ENCODE results near the gene SPAG6.

The SPAG6 gene

GRCh38 chr10:22429981-22430421 lies 84.7 kb downstream of the SPAG6 start:
- no peak for ATAC-seq
- no peak for TF ChIP-seq ZC3H10 (CRISPR knock-in tag; IDR thresholded peaks at IDR 0.05)
- TF ChIP-seq ESRRG (CRISPR knock-in tag; IDR thresholded peaks at IDR 0.05), result no peak
- no peak for TF ChIP-seq ZFP30 (CRISPR knock-in tag; IDR thresholded peaks at IDR 0.05)

DNA sequence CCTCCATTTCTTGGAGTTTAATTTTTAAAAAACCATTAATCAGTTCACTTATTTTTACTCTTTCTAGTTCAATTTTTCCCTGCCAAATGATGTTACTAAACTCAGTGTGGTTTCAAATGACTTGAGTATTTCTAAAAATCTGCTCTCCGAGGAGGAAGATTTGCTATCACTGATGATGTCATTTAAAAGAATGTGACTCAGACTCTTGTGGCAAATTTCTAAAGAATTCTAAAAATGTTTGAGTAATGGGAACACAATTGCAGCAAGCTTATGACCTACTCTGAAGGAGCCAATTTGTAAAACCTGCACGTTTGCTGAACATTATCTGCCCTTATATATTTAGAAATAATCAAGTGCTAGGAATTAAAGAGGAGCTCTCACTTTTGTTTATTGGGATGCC lies 88.6 kb downstream of the SPAG6 start:
- TF ChIP-seq ZNF565 (CRISPR knock-in tag; conservative IDR thresholded peaks at IDR 0.05; ENCODE audit: low read depth) (no peak), PATZ1 (CRISPR knock-in tag; IDR thresholded peaks at IDR 0.05; ENCODE audit: borderline replicate concordance) (peak; percentile 42; the same call in 1 of the 2 replicates), ZFP3 (CRISPR knock-in tag; IDR thresholded peaks at IDR 0.05) (no peak), BACH2 (CRISPR knock-in tag; IDR thresholded peaks at IDR 0.05; ENCODE audit: borderline replicate concordance) (no peak), ZNF8 (CRISPR knock-in tag; IDR thresholded peaks at IDR 0.05) (no peak), TCF4 (CRISPR knock-in tag; IDR thresholded peaks at IDR 0.05; ENCODE audit: borderline replicate concordance) (no peak), ISL1 (CRISPR knock-in tag; IDR thresholded peaks at IDR 0.05) (peak; percentile 67), TOX (CRISPR knock-in tag; IDR thresholded peaks at IDR 0.05; ENCODE audit: borderline replicate concordance) (peak; percentile 42; the same call in 1 of the 2 replicates), OSR1 (CRISPR knock-in tag; IDR thresholded peaks at IDR 0.05) (no peak)
- TF ChIP-seq, protein P1, sequence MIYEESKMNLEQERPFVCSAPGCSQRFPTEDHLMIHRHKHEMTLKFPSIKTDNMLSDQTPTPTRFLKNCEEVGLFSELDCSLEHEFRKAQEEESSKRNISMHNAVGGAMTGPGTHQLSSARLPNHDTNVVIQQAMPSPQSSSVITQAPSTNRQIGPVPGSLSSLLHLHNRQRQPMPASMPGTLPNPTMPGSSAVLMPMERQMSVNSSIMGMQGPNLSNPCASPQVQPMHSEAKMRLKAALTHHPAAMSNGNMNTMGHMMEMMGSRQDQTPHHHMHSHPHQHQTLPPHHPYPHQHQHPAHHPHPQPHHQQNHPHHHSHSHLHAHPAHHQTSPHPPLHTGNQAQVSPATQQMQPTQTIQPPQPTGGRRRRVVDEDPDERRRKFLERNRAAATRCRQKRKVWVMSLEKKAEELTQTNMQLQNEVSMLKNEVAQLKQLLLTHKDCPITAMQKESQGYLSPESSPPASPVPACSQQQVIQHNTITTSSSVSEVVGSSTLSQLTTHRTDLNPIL (CRISPR knock-in tag; IDR thresholded peaks at IDR 0.05; ENCODE audit: low read depth), result peak; percentile 91
- ATAC-seq, result peak; percentile 81

GRCh38 chr10:22434521-22434920 lies 89.2 kb downstream of the SPAG6 start:
- no peak for ATAC-seq

DNA sequence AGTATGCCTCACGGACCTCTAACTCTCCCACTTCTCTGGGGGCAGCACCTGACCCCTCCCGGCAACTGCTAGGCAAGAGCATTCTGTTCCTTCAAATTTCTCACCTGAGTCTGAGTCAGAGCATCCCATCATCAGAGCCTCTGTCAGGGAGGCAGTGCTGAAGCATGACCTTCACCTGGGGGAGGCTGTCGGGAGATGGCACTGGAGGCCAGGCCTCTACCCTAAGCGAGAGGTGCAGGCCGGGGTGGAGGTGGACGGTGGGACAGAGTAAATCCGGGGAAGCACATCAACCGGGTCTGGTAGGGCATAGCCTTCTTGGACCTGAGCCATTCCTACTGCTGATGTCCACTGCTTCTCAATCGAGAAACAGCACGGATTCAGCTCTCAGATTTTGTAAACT lies 90.4 kb downstream of the SPAG6 start:
- TF ChIP-seq SNAI2 (CRISPR knock-in tag; IDR thresholded peaks at IDR 0.05) (no peak), ISL1 (CRISPR knock-in tag; IDR thresholded peaks at IDR 0.05) (no peak), POU6F1 (CRISPR knock-in tag; IDR thresholded peaks at IDR 0.05; ENCODE audit: borderline replicate concordance, low read depth) (no peak), ZFP3 (CRISPR knock-in tag; IDR thresholded peaks at IDR 0.05) (no peak), ZNF8 (CRISPR knock-in tag; IDR thresholded peaks at IDR 0.05) (no peak), ZNF70 (CRISPR knock-in tag; IDR thresholded peaks at IDR 0.05) (no peak)
- ATAC-seq, result no peak

More at GRCh38 chr10:22434521-22434920, 89.2 kb downstream of the SPAG6 start:
- TF ChIP-seq, protein P1 (CRISPR knock-in tag; IDR thresholded peaks at IDR 0.05; ENCODE audit: low read depth), result no peak
- TF ChIP-seq ZFP3 (CRISPR knock-in tag; IDR thresholded peaks at IDR 0.05), result no peak
- TF ChIP-seq POU6F1 (CRISPR knock-in tag; IDR thresholded peaks at IDR 0.05; ENCODE audit: borderline replicate concordance, low read depth), result no peak

GRCh38 chr10:22436526-22436892 lies 91.2 kb downstream of the SPAG6 start:
- no peak for ATAC-seq
- TF ChIP-seq OSR1 (CRISPR knock-in tag; IDR thresholded peaks at IDR 0.05) (no peak), TCF4 (CRISPR knock-in tag; IDR thresholded peaks at IDR 0.05; ENCODE audit: borderline replicate concordance) (no peak)

Measured in SK-N-SH treated with all-trans-retinoic acid at 6 μM for 48 hours (cell line).